HepG2 (cell line): ENCODE measurements around the gene BEX3. TPM values are rescaled to one million over a fixed set of nuclear protein-coding genes. Genes with fewer than 3 reads are reported as not detected.

ENCODE experiments used
- ATAC-seq: fragments of 200-7000 bp; cut with Tn5 transposase; 3 replicates; pipeline ENCODE4 v1.9.1; 2020; ENCODE audit warnings: mild to moderate bottlenecking, moderate library complexity
- BruUV-seq: library from RNA; stranded (reverse); fragments of 400-500 nt; replicated peaks from 2 replicates; lab custom pipeline; 2021; lab: Mats Ljungman, UMichigan
- CTCF ChIA-PET: fragments of 300-600 bp; formaldehyde crosslinking; extraction: SDS; loops from one replicate; lab custom pipeline; 2021; ENCODE audit warnings: low total read pairs, inconsistent platforms, low intra/inter-chr PET ratio; lab: Yijun Ruan, JAX
- POLR2A ChIA-PET: fragments of 350-600 bp; sonication (Branson Sonifier 250); formaldehyde crosslinking; loops from one replicate; lab custom pipeline; 2020; ENCODE audit warnings: antibody characterized with exemption, inconsistent platforms; lab: Yijun Ruan, JAX
- DNase-seq: peaks from one replicate; pipeline ENCODE4 v3.0.0-alpha.2; 2015; ENCODE audit warnings: low spot score
- FAIRE-seq: peaks from 3 replicates; lab custom pipeline; 2011; peaks lifted over from hg19 to GRCh38; lab: Jason Lieb, UNC
- H2AFZ ChIP-seq: one replicate; pipeline ENCODE4 v1.6.1; 2011; ENCODE audit warnings: low read length, inconsistent platforms
- H3K27ac ChIP-seq: fragments of 300-600 bp; 3 replicates; pipeline ENCODE4 v1.8.0; 2011; ENCODE audit warnings: mixed run types, mild to moderate bottlenecking, mixed read lengths, low read length, inconsistent platforms; ENCODE audit not compliant: insufficient read depth; ENCODE audit errors: extremely low read length
- H3K27me3 ChIP-seq, 2 experiments: fragments of 200-600 bp in 1 of 2; 2 replicates in 1 of 2; 3 replicates in 1 of 2; pipeline versions ENCODE4 v1.6.0 to v1.8.0; 2011; ENCODE audit warnings: low read length in 2 of 2, mild to moderate bottlenecking in 2 of 2, moderate library complexity in 2 of 2, inconsistent platforms in 1 of 2; ENCODE audit not compliant: insufficient read depth in 2 of 2, control insufficient read depth in 1 of 2
- H3K36me3 ChIP-seq, 2 experiments: fragments of 200-600 bp in 1 of 2; replicated peaks in 1 of 2; 2 replicates in 1 of 2; 3 replicates in 1 of 2; pipeline versions ENCODE4 v1.5.1 to v1.8.0; 2011; ENCODE audit warnings: low read length in 2 of 2, inconsistent platforms in 1 of 2; ENCODE audit not compliant: insufficient read depth in 2 of 2, control insufficient read depth in 1 of 2
- H3K4me1 ChIP-seq: 2 replicates; pipeline ENCODE4 v1.5.1; 2012; ENCODE audit warnings: low read length, inconsistent platforms; ENCODE audit not compliant: insufficient read depth
- H3K4me2 ChIP-seq: 2 replicates; pipeline ENCODE4 v1.6.0; 2011; ENCODE audit warnings: low read depth, low read length, inconsistent platforms
- H3K4me3 ChIP-seq, 3 experiments: fragments of 200-600 bp in 1 of 3; sonication (generic), shearing (Covaris generic) in 1 of 3; replicated peaks in 1 of 3; 2 replicates each; pipeline ENCODE4 v1.5.1; 2011 to 2016; ENCODE audit warnings: low read length in 3 of 3, inconsistent platforms in 2 of 3, low read depth in 2 of 3, mild to moderate bottlenecking in 2 of 3, control low read depth in 1 of 3, mixed read lengths in 1 of 3; ENCODE audit not compliant: insufficient read depth in 1 of 3
- H3K79me2 ChIP-seq: one replicate; pipeline ENCODE4 v1.6.1; 2011; ENCODE audit warnings: low read length, inconsistent platforms; ENCODE audit not compliant: insufficient read depth
- H3K9ac ChIP-seq: 2 replicates; pipeline ENCODE4 v1.6.0; 2011; ENCODE audit warnings: mild to moderate bottlenecking, low read depth, low read length, inconsistent platforms; ENCODE audit not compliant: insufficient read depth
- H3K9me3 ChIP-seq: 2 replicates; pipeline ENCODE4 v1.5.1; 2012; ENCODE audit warnings: mild to moderate bottlenecking, low read length
- H4K20me1 ChIP-seq: 2 replicates; pipeline ENCODE4 v1.6.0; 2011; ENCODE audit warnings: inconsistent platforms, mild to moderate bottlenecking, low read length, moderate library complexity; ENCODE audit not compliant: insufficient read depth
- RBAK ChIP-seq: sonication (generic); formaldehyde crosslinking; IDR thresholded peaks from 2 replicates; pipeline ENCODE4 v1.5.1; 2020; ENCODE audit warnings: mild to moderate bottlenecking, missing genetic modification reagents
- SIN3A ChIP-seq: IDR thresholded peaks from 2 replicates; pipeline ENCODE4 v1.6.1; 2011; ENCODE audit warnings: low read depth, mild to moderate bottlenecking, control low read depth, low read length, borderline replicate concordance
- SIX1 ChIP-seq: sonication (generic); formaldehyde crosslinking; IDR thresholded peaks from 2 replicates; pipeline ENCODE4 v1.4.0; 2020; ENCODE audit warnings: missing genetic modification reagents, borderline replicate concordance
- TBX3 ChIP-seq: fragments of 450-650 bp; IDR thresholded peaks from 2 replicates; pipeline ENCODE4 v1.6.1; 2017; ENCODE audit warnings: antibody characterized with exemption, mild to moderate bottlenecking, inconsistent platforms, borderline replicate concordance
- ZFP36 ChIP-seq: fragments of 150-350 bp; IDR thresholded peaks from 2 replicates; pipeline ENCODE4 v1.6.1; 2018; ENCODE audit warnings: borderline replicate concordance, low read length, low read depth; ENCODE audit not compliant: partially characterized antibody
- ZFP36L2 ChIP-seq: sonication (generic); formaldehyde crosslinking; IDR thresholded peaks from 2 replicates; pipeline ENCODE4 v1.4.0; 2020; ENCODE audit warnings: missing genetic modification reagents
- ZFP37 ChIP-seq: sonication (generic); formaldehyde crosslinking; IDR thresholded peaks from 2 replicates; pipeline ENCODE4 v1.4.0; 2020; ENCODE audit warnings: missing genetic modification reagents, borderline replicate concordance
- ZFP90 ChIP-seq: sonication (generic); formaldehyde crosslinking; IDR thresholded peaks from 2 replicates; pipeline ENCODE4 v1.8.0; 2022; ENCODE audit warnings: missing genetic modification reagents, mild to moderate bottlenecking, inconsistent platforms, borderline replicate concordance
- ZKSCAN8 ChIP-seq: IDR thresholded peaks from 2 replicates; pipeline ENCODE4 v1.6.1; 2016; ENCODE audit warnings: borderline replicate concordance, missing genetic modification reagents, missing compliant biosample characterization
- ZNF33A ChIP-seq: sonication (generic); formaldehyde crosslinking; IDR thresholded peaks from 2 replicates; pipeline ENCODE4 v1.5.1; 2020; ENCODE audit warnings: missing genetic modification reagents, mild to moderate bottlenecking, moderate library complexity, borderline replicate concordance
- WGBS: methylation state at CpG from one replicate; pipeline ENCODE4 v1.1.6; 2017; ENCODE audit warnings: low lambda C conversion rate; 5-methylcytosine and 5-hydroxymethylcytosine counted together
- in situ Hi-C: cut with HindIII; loops from 2 replicates; pipeline ENCODE4 v1.10.0; 2017; ENCODE audit warnings: low pct_unique_long_range_greater_than_20kb; ENCODE audit not compliant: extremely low pct_ligation_motif_present
- intact Hi-C: fragments of 100-400 bp; cut with micrococcal nuclease; formaldehyde crosslinking; loops from one replicate; pipeline ENCODE4 v1.10.0; 2022; ENCODE audit not compliant: unreplicated experiment
- polyA plus RNA-seq, 8 experiments: library from polyadenylated mRNA; depleted of rRNA in 3 of 8; stranded (reverse) in 7 of 8; unstranded in 1 of 8; fragments of >200 nt; fragmentation: Illumina TruSeq in 4 of 8; extraction: Trizol in 4 of 8; gene quantifications; 2 replicates each; pipeline versions ENCODE4 v1.2.1 to v1.2.3, GENCODE V29; 2011 to 2016; ENCODE audit warnings: low read depth in 4 of 8, missing spikeins in 1 of 8, mixed read lengths in 1 of 8; ENCODE audit not compliant: insufficient read depth in 1 of 8
- total RNA-seq, 5 experiments: library from RNA; depleted of rRNA; stranded (reverse); fragments of >200 nt; fragmentation: Illumina TruSeq; extraction: Trizol; gene quantifications; 2 replicates each; pipeline ENCODE4 v1.2.3, GENCODE V29; 2016; ENCODE audit warnings: low read depth in 1 of 5
- TF ChIP-seq, protein P1 (sequence below): sonication (generic); formaldehyde crosslinking; IDR thresholded peaks from 2 replicates; pipeline ENCODE4 v1.4.0; 2020; ENCODE audit warnings: missing genetic modification reagents
- TF ChIP-seq, protein P2 (sequence below): sonication (generic); formaldehyde crosslinking; IDR thresholded peaks from 2 replicates; pipeline ENCODE4; 2020; ENCODE audit warnings: missing genetic modification reagents, mild to moderate bottlenecking, borderline replicate concordance
- TF ChIP-seq, protein P3 (sequence below): sonication (generic); formaldehyde crosslinking; IDR thresholded peaks from 2 replicates; pipeline ENCODE4 v1.4.0; 2020; ENCODE audit warnings: mild to moderate bottlenecking, missing genetic modification reagents
- TF ChIP-seq, protein P4 (sequence below): sonication (generic); formaldehyde crosslinking; IDR thresholded peaks from 2 replicates; pipeline ENCODE4 v1.4.0; 2020; ENCODE audit warnings: missing genetic modification reagents

BEX3 gene
- total and polyA plus RNA-seq, 2 of the 13 experiments (the other 11 are each of a cell fraction or from before 2014, with no cell fraction given) = 50.9 to 55.8 TPM

DNA sequence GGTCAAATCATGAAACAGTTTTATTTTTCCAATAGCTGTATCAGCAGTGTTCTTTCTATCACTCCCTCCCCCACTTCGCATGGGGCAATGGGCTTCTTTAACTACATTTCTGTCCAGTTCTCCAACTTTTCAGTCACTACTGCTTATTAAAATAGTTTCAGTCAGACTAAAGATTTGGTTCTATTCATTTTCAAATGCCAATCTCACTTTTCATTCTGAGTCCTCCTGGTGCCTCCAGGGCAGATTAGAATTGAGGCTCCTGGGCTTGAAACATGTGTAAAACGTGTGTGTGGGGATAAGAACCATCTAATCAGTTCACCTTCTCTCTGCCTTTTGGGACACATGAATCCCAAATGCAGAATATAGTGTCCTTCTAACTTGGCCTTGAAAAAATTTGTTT lies 3.5 kb upstream of the BEX3 start (continued):
- TF ChIP-seq, protein P1, sequence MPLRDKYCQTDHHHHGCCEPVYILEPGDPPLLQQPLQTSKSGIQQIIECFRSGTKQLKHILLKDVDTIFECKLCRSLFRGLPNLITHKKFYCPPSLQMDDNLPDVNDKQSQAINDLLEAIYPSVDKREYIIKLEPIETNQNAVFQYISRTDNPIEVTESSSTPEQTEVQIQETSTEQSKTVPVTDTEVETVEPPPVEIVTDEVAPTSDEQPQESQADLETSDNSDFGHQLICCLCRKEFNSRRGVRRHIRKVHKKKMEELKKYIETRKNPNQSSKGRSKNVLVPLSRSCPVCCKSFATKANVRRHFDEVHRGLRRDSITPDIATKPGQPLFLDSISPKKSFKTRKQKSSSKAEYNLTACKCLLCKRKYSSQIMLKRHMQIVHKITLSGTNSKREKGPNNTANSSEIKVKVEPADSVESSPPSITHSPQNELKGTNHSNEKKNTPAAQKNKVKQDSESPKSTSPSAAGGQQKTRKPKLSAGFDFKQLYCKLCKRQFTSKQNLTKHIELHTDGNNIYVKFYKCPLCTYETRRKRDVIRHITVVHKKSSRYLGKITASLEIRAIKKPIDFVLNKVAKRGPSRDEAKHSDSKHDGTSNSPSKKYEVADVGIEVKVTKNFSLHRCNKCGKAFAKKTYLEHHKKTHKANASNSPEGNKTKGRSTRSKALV (CRISPR knock-in tag) = no peak
- TF ChIP-seq, protein P2, sequence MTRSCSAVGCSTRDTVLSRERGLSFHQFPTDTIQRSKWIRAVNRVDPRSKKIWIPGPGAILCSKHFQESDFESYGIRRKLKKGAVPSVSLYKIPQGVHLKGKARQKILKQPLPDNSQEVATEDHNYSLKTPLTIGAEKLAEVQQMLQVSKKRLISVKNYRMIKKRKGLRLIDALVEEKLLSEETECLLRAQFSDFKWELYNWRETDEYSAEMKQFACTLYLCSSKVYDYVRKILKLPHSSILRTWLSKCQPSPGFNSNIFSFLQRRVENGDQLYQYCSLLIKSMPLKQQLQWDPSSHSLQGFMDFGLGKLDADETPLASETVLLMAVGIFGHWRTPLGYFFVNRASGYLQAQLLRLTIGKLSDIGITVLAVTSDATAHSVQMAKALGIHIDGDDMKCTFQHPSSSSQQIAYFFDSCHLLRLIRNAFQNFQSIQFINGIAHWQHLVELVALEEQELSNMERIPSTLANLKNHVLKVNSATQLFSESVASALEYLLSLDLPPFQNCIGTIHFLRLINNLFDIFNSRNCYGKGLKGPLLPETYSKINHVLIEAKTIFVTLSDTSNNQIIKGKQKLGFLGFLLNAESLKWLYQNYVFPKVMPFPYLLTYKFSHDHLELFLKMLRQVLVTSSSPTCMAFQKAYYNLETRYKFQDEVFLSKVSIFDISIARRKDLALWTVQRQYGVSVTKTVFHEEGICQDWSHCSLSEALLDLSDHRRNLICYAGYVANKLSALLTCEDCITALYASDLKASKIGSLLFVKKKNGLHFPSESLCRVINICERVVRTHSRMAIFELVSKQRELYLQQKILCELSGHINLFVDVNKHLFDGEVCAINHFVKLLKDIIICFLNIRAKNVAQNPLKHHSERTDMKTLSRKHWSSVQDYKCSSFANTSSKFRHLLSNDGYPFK = no peak
- TF ChIP-seq ZFP90 (CRISPR knock-in tag) = no peak
- TF ChIP-seq RBAK = no peak
- TF ChIP-seq, protein P3, sequence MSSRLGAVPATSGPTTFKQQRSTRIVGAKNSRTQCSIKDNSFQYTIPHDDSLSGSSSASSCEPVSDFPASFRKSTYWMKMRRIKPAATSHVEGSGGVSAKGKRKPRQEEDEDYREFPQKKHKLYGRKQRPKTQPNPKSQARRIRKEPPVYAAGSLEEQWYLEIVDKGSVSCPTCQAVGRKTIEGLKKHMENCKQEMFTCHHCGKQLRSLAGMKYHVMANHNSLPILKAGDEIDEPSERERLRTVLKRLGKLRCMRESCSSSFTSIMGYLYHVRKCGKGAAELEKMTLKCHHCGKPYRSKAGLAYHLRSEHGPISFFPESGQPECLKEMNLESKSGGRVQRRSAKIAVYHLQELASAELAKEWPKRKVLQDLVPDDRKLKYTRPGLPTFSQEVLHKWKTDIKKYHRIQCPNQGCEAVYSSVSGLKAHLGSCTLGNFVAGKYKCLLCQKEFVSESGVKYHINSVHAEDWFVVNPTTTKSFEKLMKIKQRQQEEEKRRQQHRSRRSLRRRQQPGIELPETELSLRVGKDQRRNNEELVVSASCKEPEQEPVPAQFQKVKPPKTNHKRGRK (CRISPR knock-in tag) = no peak

DNA sequence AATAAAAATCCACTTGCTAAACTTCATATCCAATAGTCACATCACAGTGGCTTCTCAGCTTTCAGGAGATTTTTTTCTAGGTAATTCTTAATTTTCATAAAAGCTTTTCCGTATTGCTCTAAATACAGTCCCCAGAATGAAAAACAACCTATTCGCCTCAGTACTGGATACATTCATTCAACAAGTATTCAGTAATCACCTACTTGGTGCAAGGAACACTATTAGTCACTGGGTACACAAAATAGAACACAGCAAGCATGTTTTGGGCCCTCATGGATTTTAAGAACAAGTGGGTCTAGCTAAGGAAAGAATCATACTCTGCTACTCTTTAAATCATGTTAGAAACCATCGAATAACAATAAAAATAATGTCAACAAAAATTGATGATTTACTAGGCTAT lies 2.8 kb upstream of the BEX3 start:
- ChIA-PET POLR2A (no interaction called here), CTCF (no interaction called here)
- Histone ChIP-seq H4K20me1 (no peaks in the 10 kb centered on the region), H3K9me3 (no peaks in the 10 kb centered on the region), H3K4me3 (no peak overlapping the region), H3K27ac (no peak overlapping the region), H3K4me1 (0 out of 2 replicates have a peak, but pooled peaks cover 6% of the 10 kb centered on the region), H3K79me2 (no peaks in the 10 kb centered on the region), H2AFZ (no peak overlapping the region), H3K9ac (no peak overlapping the region), H3K27me3 (no peaks in the 10 kb centered on the region), H3K36me3 (no peaks in the 10 kb centered on the region), H3K4me2 (no peak overlapping the region)
- 0% methylated on average over 3 of the region's 3 CpGs for WGBS
- in situ Hi-C loops = no loop called here
- intact Hi-C loops = no loop called here
- 0 out of 2 replicates have a peak, but pooled peaks have one; percentile 39 for TF ChIP-seq ZKSCAN8
- TF ChIP-seq, protein P4, sequence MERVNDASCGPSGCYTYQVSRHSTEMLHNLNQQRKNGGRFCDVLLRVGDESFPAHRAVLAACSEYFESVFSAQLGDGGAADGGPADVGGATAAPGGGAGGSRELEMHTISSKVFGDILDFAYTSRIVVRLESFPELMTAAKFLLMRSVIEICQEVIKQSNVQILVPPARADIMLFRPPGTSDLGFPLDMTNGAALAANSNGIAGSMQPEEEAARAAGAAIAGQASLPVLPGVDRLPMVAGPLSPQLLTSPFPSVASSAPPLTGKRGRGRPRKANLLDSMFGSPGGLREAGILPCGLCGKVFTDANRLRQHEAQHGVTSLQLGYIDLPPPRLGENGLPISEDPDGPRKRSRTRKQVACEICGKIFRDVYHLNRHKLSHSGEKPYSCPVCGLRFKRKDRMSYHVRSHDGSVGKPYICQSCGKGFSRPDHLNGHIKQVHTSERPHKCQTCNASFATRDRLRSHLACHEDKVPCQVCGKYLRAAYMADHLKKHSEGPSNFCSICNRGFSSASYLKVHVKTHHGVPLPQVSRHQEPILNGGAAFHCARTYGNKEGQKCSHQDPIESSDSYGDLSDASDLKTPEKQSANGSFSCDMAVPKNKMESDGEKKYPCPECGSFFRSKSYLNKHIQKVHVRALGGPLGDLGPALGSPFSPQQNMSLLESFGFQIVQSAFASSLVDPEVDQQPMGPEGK = no peak
- TF ChIP-seq ZFP36 = no peak
- no peak for TF ChIP-seq ZFP37 (CRISPR knock-in tag)
- no peak for TF ChIP-seq SIN3A
- no peak for TF ChIP-seq ZFP36L2 (CRISPR knock-in tag)
- TF ChIP-seq SIX1 = no peak
- no peak for TF ChIP-seq ZNF33A (CRISPR knock-in tag)
- TF ChIP-seq TBX3 = no peak
- DNase-seq (no peak), ATAC-seq (no peak), FAIRE-seq (no peak)
- no TSS peak for BruUV-seq
